Astrocyte (in vitro differentiated cells and primary cell): Measurements from ENCODE around the gene SHFL. TPM values are rescaled to one million over a fixed set of nuclear protein-coding genes. Genes with fewer than 3 reads are reported as not detected.

Source experiments
- DNase-seq: peaks from one replicate; pipeline ENCODE4 v3.0.0-alpha.2; 2010; ENCODE audit warnings: low read depth
- FAIRE-seq: peaks from 2 replicates; lab custom pipeline; 2011; peaks lifted over from hg19 to GRCh38; lab: Jason Lieb, UNC
- H2AFZ ChIP-seq: 2 replicates; pipeline ENCODE4 v1.6.0; 2012; ENCODE audit warnings: low read depth, low read length, inconsistent platforms
- H3K27ac ChIP-seq: 2 replicates; pipeline ENCODE4 v1.5.1; 2011; ENCODE audit warnings: low read depth, low read length, inconsistent platforms
- H3K27me3 ChIP-seq: 2 replicates; pipeline ENCODE4 v1.6.0; 2011; ENCODE audit warnings: low read length, inconsistent platforms; ENCODE audit not compliant: insufficient read depth
- H3K36me3 ChIP-seq: 2 replicates; pipeline ENCODE4 v1.5.1; 2011; ENCODE audit warnings: low read length, inconsistent platforms; ENCODE audit not compliant: insufficient read depth
- H3K4me1 ChIP-seq: 2 replicates; pipeline ENCODE4 v1.5.1; 2011; ENCODE audit warnings: low read length, inconsistent platforms; ENCODE audit not compliant: insufficient read depth
- H3K4me2 ChIP-seq: 2 replicates; pipeline ENCODE4 v1.6.0; 2012; ENCODE audit warnings: low read length, inconsistent platforms
- H3K4me3 ChIP-seq: 2 replicates; pipeline ENCODE4 v1.5.1; 2011; ENCODE audit warnings: low read depth, mild to moderate bottlenecking, low read length, inconsistent platforms; ENCODE audit not compliant: insufficient read depth
- H3K79me2 ChIP-seq: 2 replicates; pipeline ENCODE4 v1.6.0; 2012; ENCODE audit warnings: mild to moderate bottlenecking, low read length, inconsistent platforms; ENCODE audit not compliant: insufficient read depth
- H3K9ac ChIP-seq: 2 replicates; pipeline ENCODE4 v1.6.0; 2012; ENCODE audit warnings: mild to moderate bottlenecking, low read length, inconsistent platforms
- H3K9me3 ChIP-seq: 2 replicates; pipeline ENCODE4 v1.5.1; 2012; ENCODE audit warnings: low read depth, mild to moderate bottlenecking, low read length, inconsistent platforms; ENCODE audit not compliant: insufficient read depth
- H4K20me1 ChIP-seq: 2 replicates; pipeline ENCODE4 v1.6.0; 2012; ENCODE audit warnings: low read length, inconsistent platforms; ENCODE audit not compliant: insufficient read depth
- H3K27ac Mint-ChIP-seq: one replicate; pipeline ENCODE4 v1.8.0; 2021; ENCODE audit warnings: mild to moderate bottlenecking, mixed read lengths; ENCODE audit not compliant: unreplicated experiment
- H3K27me3 Mint-ChIP-seq: one replicate; pipeline ENCODE4 v1.8.0; 2021; ENCODE audit warnings: low read depth, mixed read lengths; ENCODE audit not compliant: unreplicated experiment
- H3K36me3 Mint-ChIP-seq: one replicate; pipeline ENCODE4 v1.8.0; 2021; ENCODE audit warnings: low read depth, mixed read lengths; ENCODE audit not compliant: unreplicated experiment
- H3K4me1 Mint-ChIP-seq: one replicate; pipeline ENCODE4 v1.8.0; 2021; ENCODE audit warnings: low read depth, mixed read lengths; ENCODE audit not compliant: unreplicated experiment
- H3K4me3 Mint-ChIP-seq: one replicate; pipeline ENCODE4 v1.8.0; 2021; ENCODE audit warnings: mild to moderate bottlenecking, moderate library complexity, mixed read lengths; ENCODE audit not compliant: unreplicated experiment
- H3K9me3 Mint-ChIP-seq: one replicate; pipeline ENCODE4 v1.8.0; 2021; ENCODE audit warnings: mild to moderate bottlenecking, mixed read lengths; ENCODE audit not compliant: unreplicated experiment
- EZH2 ChIP-seq: IDR thresholded peaks from 2 replicates; pipeline ENCODE4 v1.6.1; 2012; ENCODE audit warnings: mild to moderate bottlenecking, low read length, inconsistent platforms; ENCODE audit not compliant: insufficient read depth
- total RNA-seq: library from RNA; stranded (reverse); gene quantifications from 2 replicates; pipeline ENCODE4 v1.2.1, GENCODE V29; 2021
- TF ChIP-seq, protein P1 (sequence below): IDR thresholded peaks from 2 replicates; pipeline ENCODE4 v1.5.1; 2011; ENCODE audit warnings: low read depth, mild to moderate bottlenecking, inconsistent platforms, low read length, moderate library complexity; ENCODE audit not compliant: insufficient read depth

Gene SHFL
- total RNA-seq, 1 donor from 2014 or later: 73.5 TPM

DNA sequence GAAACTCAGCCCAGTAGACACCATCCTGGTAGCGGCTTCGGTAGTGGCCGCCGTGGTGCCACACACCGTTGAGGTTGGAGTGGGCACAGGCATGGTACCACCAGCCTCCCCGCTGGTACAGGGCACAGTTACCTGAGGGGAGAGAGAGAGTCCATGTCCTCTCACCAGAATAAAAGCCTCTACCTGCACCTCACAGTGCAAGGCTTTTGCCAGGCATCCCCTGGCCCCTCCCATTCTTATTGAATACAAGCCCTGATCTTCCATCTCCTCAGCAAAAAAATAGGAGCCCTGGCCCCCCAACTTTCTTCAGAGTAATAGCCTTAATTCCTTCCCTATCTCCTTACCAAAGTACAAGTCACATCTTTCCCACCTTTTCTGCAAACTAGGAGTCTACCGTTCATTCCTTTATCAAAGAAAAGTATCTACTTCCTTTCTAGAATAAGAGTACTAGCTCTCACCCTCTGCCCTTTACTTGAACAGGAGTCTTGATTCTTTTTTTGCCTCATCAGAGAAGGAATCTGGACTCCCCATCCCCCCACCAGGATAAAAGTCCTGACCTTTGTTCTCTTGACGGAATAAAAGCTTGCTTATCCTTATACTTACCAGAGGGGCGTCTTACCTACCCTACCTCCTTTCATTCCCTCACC, 6.7 kb downstream of the SHFL start:
- Histone ChIP-seq H3K4me2 (no peak overlapping the region), H3K4me3 (no peak overlapping the region), H4K20me1 (no peaks in the 10 kb centered on the region), H3K9ac (no peak overlapping the region), H3K9me3 (peaks cover 5% of the 10 kb centered on the region), H3K4me1 (peaks cover 3% of the 10 kb centered on the region), H3K27ac (no peak overlapping the region), H3K36me3 (no peaks in the 10 kb centered on the region), H3K27me3 (no peaks in the 10 kb centered on the region), H3K79me2 (no peaks in the 10 kb centered on the region), H2AFZ (no peak overlapping the region)
- H3K27ac Mint-ChIP-seq: no peak overlapping the region
- H3K4me1 Mint-ChIP-seq: peaks cover 1% of the 10 kb centered on the region
- no peaks in the 10 kb centered on the region for H3K9me3 Mint-ChIP-seq
- no peak for FAIRE-seq
- H3K36me3 Mint-ChIP-seq: peaks cover 35% of the 10 kb centered on the region
- TF ChIP-seq EZH2: no peak
- TF ChIP-seq, protein P1, sequence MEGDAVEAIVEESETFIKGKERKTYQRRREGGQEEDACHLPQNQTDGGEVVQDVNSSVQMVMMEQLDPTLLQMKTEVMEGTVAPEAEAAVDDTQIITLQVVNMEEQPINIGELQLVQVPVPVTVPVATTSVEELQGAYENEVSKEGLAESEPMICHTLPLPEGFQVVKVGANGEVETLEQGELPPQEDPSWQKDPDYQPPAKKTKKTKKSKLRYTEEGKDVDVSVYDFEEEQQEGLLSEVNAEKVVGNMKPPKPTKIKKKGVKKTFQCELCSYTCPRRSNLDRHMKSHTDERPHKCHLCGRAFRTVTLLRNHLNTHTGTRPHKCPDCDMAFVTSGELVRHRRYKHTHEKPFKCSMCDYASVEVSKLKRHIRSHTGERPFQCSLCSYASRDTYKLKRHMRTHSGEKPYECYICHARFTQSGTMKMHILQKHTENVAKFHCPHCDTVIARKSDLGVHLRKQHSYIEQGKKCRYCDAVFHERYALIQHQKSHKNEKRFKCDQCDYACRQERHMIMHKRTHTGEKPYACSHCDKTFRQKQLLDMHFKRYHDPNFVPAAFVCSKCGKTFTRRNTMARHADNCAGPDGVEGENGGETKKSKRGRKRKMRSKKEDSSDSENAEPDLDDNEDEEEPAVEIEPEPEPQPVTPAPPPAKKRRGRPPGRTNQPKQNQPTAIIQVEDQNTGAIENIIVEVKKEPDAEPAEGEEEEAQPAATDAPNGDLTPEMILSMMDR: no peak
- H3K4me3 Mint-ChIP-seq: peak overlapping the region; percentile 12
- DNase-seq: no peak
- no peaks in the 10 kb centered on the region for H3K27me3 Mint-ChIP-seq

DNA sequence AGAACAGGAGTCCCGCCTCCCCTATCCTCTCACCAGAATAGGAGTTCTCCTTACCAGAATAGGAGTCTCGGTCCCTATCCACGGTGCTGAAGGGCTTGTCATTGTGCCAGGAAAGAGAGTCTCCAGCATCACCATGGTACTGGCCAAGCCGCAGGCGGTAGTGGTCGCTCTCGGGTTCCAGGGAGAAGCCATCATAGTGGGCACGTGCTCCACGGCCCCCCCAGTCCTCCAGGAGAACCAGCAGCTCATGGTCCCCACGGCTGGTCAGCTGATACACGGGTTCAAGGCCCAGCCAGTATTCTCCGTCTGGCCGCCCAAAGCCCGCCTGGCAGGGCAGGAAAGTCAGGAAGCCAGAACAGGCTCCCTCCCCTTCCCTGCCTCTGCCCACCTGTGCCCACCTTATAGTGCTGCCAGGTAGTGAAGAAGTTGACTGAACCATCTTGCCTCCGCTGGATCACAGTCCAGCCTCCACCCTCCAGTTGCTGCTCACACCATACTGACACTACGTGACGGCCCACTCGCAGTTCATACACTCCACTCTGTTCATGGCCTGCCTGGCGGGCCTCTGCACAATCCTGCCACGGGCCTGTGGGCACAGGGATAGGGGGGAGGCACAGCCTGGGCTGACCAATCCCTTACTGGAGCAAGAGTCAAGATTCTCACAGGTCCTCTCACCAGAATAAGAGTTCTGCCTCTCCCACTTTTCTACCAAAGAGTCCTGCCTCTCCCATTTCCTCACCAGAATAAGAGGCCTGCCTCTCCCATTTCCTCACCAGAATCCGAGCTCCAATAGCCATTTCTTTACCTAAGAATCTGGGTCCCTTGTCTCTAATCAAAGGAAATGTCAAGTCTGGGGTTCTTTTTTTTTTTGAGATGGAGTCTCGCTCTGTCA, 7.4 kb downstream of the SHFL start:
- TF ChIP-seq, protein P1: no peak
- TF ChIP-seq EZH2: no peak
- FAIRE-seq: no peak
- H2AFZ ChIP-seq: no peak overlapping the region
- no peak overlapping the region for H3K4me3 ChIP-seq
- Mint-ChIP-seq H3K4me1 (peaks cover 1% of the 10 kb centered on the region), H3K27ac (no peak overlapping the region), H3K9me3 (no peaks in the 10 kb centered on the region), H3K36me3 (peaks cover 31% of the 10 kb centered on the region), H3K4me3 (no peak overlapping the region), H3K27me3 (no peaks in the 10 kb centered on the region)
- H4K20me1 ChIP-seq: no peaks in the 10 kb centered on the region
- H3K9me3 ChIP-seq: peaks cover 5% of the 10 kb centered on the region
- H3K27ac ChIP-seq: no peak overlapping the region
- H3K27me3 ChIP-seq: no peaks in the 10 kb centered on the region
- DNase-seq: no peak
- H3K9ac ChIP-seq: no peak overlapping the region
- no peaks in the 10 kb centered on the region for H3K36me3 ChIP-seq
- H3K4me2 ChIP-seq: no peak overlapping the region
- peaks cover 3% of the 10 kb centered on the region for H3K4me1 ChIP-seq
- H3K79me2 ChIP-seq: no peaks in the 10 kb centered on the region
